Natural killer cell (primary cell): ENCODE data around the gene MICALL2. TPM values are rescaled to one million over a fixed set of nuclear protein-coding genes. Genes with fewer than 3 reads are reported as not detected.

Experiments
- ATAC-seq, 3 donors: fragments of 150-1000 bp in 2 of 3; fragments of 200-7000 bp in 1 of 3; cut with Tn5 transposase; 1 replicate in 1 of 3; 2 replicates in 2 of 3; pipeline ENCODE4 v1.10.0; 2021; ENCODE audit warnings: mild to moderate bottlenecking in 2 of 3, moderate library complexity in 2 of 3
- DNase-seq, 2 donors: peaks; one replicate each; pipeline versions ENCODE4 v3.0.0 to v3.0.0-alpha.2; 2013 to 2021; ENCODE audit warnings: mixed read lengths in 1 of 2
- H3K27ac ChIP-seq: one replicate; pipeline ENCODE4 v1.5.1; 2013; ENCODE audit warnings: mild to moderate bottlenecking, low read length
- H3K27me3 ChIP-seq: one replicate; pipeline ENCODE4 v1.6.1; 2013; ENCODE audit warnings: low read length; ENCODE audit not compliant: control insufficient read depth, insufficient read depth
- H3K36me3 ChIP-seq: one replicate; pipeline ENCODE4 v1.6.1; 2013; ENCODE audit warnings: low read length; ENCODE audit not compliant: control insufficient read depth, insufficient read depth
- H3K4me1 ChIP-seq: one replicate; pipeline ENCODE4 v1.6.1; 2013; ENCODE audit warnings: low read length; ENCODE audit not compliant: control insufficient read depth, insufficient read depth
- H3K4me3 ChIP-seq: one replicate; pipeline ENCODE4 v1.5.1; 2013; ENCODE audit warnings: low read length
- H3K9me3 ChIP-seq: one replicate; pipeline ENCODE4 v1.6.1; 2013; ENCODE audit warnings: low read length; ENCODE audit not compliant: control insufficient read depth, insufficient read depth
- H3K27ac Mint-ChIP-seq, 2 donors: one replicate each; pipeline ENCODE4 v1.8.0; 2022; ENCODE audit warnings: mild to moderate bottlenecking in 2 of 2, mixed read lengths in 2 of 2, moderate library complexity in 1 of 2
- H3K27me3 Mint-ChIP-seq, 2 donors: one replicate each; pipeline ENCODE4 v1.8.0; 2022; ENCODE audit warnings: low read depth in 2 of 2, mixed read lengths in 2 of 2
- H3K36me3 Mint-ChIP-seq: one replicate; pipeline ENCODE4 v1.8.0; 2022; ENCODE audit warnings: mixed read lengths
- H3K4me1 Mint-ChIP-seq, 2 donors: one replicate each; pipeline ENCODE4 v1.8.0; 2022; ENCODE audit warnings: mixed read lengths in 2 of 2
- H3K4me3 Mint-ChIP-seq: one replicate; pipeline ENCODE4 v1.8.0; 2022; ENCODE audit warnings: mild to moderate bottlenecking, moderate library complexity, mixed read lengths
- H3K9me3 Mint-ChIP-seq, 2 donors: one replicate each; pipeline ENCODE4 v1.8.0; 2022; ENCODE audit warnings: mixed read lengths in 2 of 2
- CTCF ChIP-seq: fragments of 200-600 bp; IDR thresholded peaks from one replicate; pipeline ENCODE4 v1.8.0; 2022; ENCODE audit warnings: antibody characterized with exemption
- WGBS: methylation state at CpG from one replicate; pipeline ENCODE4 v1.1.7; 2013; ENCODE audit warnings: missing lambda C conversion rate; ENCODE audit not compliant: insufficient coverage; 5-methylcytosine and 5-hydroxymethylcytosine counted together
- intact Hi-C: fragments of 100-400 bp; cut with micrococcal nuclease; formaldehyde crosslinking; loops from one replicate; pipeline ENCODE4 v1.14.2; 2022
- total RNA-seq, 4 donors: library from RNA; stranded (reverse); fragments of 120-200 nt in 1 of 4; gene quantifications; one replicate each; pipeline versions ENCODE4 v1.2.3 to v1.2.4, GENCODE V29; 2013 to 2022

The MICALL2 gene
- total RNA-seq, 3 donors from 2014 or later (not counting 1 experiment from before 2014, with no cell fraction given) = 2.5 to 4.4 (median 2.8) TPM

DNA sequence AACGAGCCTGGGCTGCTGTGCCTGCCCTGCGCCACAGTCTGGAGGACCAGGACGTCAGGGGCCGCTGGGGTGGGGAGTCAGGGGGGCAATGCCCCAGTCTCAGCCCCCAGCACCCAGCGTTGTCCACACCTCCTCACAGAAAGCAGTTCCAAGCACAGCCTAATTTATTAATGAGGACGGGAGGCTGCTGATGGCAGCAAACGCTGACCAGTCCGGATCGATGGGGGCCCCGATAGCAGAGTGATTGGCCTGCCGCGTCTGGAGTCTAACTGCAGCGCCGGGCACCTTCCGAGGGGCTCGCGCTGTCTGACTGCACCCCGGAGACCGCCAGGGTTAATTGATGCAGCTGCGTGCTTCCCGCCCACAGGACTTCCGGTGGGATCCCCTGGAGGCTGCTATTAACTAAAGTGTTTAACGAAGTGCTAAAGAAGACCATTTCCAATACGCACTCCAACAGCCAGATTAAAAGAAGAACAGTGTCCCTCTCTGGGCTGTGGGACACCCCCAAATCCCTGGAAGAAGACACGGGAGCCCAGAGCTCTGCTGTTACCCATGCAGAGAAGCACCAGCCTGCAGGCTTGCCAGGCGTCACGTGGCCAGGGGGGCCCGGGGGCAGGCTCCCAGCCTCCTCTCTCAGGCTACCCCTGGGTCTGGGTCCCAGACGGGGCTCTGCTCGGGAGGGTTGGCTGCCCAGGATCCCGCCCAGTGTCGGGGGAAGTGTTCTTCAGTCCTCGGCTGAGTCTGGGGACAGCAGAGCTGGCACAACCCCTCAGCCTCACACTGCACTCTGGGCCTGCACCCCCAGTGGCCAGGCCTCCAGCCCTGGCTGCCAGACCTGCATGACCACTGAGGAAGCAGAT lies 63.8 kb downstream of the MICALL2 start:
- intact Hi-C loops = no loop called here
- H3K4me3 ChIP-seq = no peak overlapping the region
- Mint-ChIP-seq H3K9me3 (no peaks in the 10 kb centered on the region), H3K27me3 (peaks cover 5 to 9% of the 10 kb centered on the region in 2 donors), H3K27ac (no peak overlapping the region), H3K4me1 (no peaks in the 10 kb centered on the region), H3K36me3 (no peaks in the 10 kb centered on the region), H3K4me3 (no peak overlapping the region)
- no peak overlapping the region for H3K27ac ChIP-seq
- H3K4me1 ChIP-seq = no peaks in the 10 kb centered on the region
- no peaks in the 10 kb centered on the region for H3K36me3 ChIP-seq
- peaks cover 4% of the 10 kb centered on the region for H3K9me3 ChIP-seq
- WGBS = 71% methylated on average over 33 of the region's 33 CpGs
- TF ChIP-seq CTCF = no peak
- no peaks in the 10 kb centered on the region for H3K27me3 ChIP-seq
- no peak for DNase-seq
- ATAC-seq = no peak

GRCh38 chr7:1394371-1394770 lies 64.9 kb downstream of the MICALL2 start:
- DNase-seq = no peak
- TF ChIP-seq CTCF = no peak
- Histone ChIP-seq H3K27ac (no peak overlapping the region), H3K27me3 (no peaks in the 10 kb centered on the region), H3K4me1 (no peaks in the 10 kb centered on the region), H3K9me3 (peaks cover 4% of the 10 kb centered on the region), H3K36me3 (no peaks in the 10 kb centered on the region), H3K4me3 (no peak overlapping the region)
- no peak for ATAC-seq
- Mint-ChIP-seq H3K36me3 (no peaks in the 10 kb centered on the region), H3K27me3 (peaks cover 8 to 11% of the 10 kb centered on the region in 2 donors), H3K27ac (no peak overlapping the region), H3K4me3 (no peak overlapping the region), H3K4me1 (no peaks in the 10 kb centered on the region), H3K9me3 (no peaks in the 10 kb centered on the region)
- intact Hi-C loops = no loop called here
- 77% methylated on average over 4 of the region's 4 CpGs for WGBS

DNA sequence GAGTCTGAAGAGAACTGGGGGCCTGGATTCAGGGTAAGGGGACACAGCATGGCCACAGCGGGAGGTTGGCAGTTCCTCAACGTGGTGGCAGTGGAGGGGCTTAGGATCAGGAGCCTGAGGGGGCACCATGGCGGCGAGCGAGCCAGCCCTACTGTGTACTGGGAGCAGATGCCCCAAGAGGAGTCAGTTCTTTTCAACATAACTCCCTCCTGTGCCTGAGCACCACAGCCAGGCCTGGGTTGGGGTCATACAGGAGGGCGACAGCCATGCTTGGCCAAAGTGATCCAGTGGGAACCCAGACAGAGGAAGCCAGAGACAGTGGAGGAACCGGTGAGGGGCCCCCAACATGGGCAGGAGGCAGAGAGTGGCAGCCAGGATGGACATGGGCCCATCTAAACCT lies 65.8 kb downstream of the MICALL2 start:
- H3K4me3 Mint-ChIP-seq = no peak overlapping the region

More for the DNA sequence above, 65.8 kb downstream of the MICALL2 start:
- DNase-seq = no peak
- Histone ChIP-seq H3K9me3 (peaks cover 4% of the 10 kb centered on the region), H3K27ac (no peak overlapping the region), H3K27me3 (no peaks in the 10 kb centered on the region), H3K4me1 (no peaks in the 10 kb centered on the region), H3K4me3 (no peak overlapping the region), H3K36me3 (no peaks in the 10 kb centered on the region)
- H3K27ac Mint-ChIP-seq = no peak overlapping the region
- 76% methylated on average over 7 of the region's 7 CpGs for WGBS
- peaks cover 8 to 16% of the 10 kb centered on the region in 2 donors for H3K27me3 Mint-ChIP-seq
- no peaks in the 10 kb centered on the region for H3K36me3 Mint-ChIP-seq
- H3K9me3 Mint-ChIP-seq = no peaks in the 10 kb centered on the region
- ATAC-seq = no peak
- TF ChIP-seq CTCF = no peak
- H3K4me1 Mint-ChIP-seq = no peaks in the 10 kb centered on the region
- intact Hi-C loops = no loop called here
